ENCODE results near the gene MYH9.
"Not testable (repeated sequence)": the region's sequence is repeated elsewhere in the genome, so short reads cannot be mapped to it uniquely, and the experiment has no call there.

The MYH9 gene

GRCh38 chr22:36306227-36306626, 81.5 kb downstream of the MYH9 start:
- DNase-seq = no peak

- no peak for DNase-seq
Observed at GRCh38 chr22:36305813-36306212, 82.0 kb downstream of the MYH9 start.

GRCh38 chr22:36304429-36304828, 83.3 kb downstream of the MYH9 start:
- DNase-seq = no peak

GRCh38 chr22:36303874-36304273, 83.9 kb downstream of the MYH9 start:
- DNase-seq = no peak

- no peak for DNase-seq
Observed at GRCh38 chr22:36303115-36303467, 84.7 kb downstream of the MYH9 start.

- no peak for DNase-seq
Observed at GRCh38 chr22:36302439-36303114, 85.2 kb downstream of the MYH9 start.

GRCh38 chr22:36301851-36302250, 85.9 kb downstream of the MYH9 start:
- DNase-seq = no peak

- peak; percentile 50 for DNase-seq
Observed at GRCh38 chr22:36301384-36301828, 86.4 kb downstream of the MYH9 start.

- DNase-seq = no peak
Observed at GRCh38 chr22:36300396-36301212, 87.2 kb downstream of the MYH9 start.

- DNase-seq = no peak
Observed at GRCh38 chr22:36299911-36300310, 87.9 kb downstream of the MYH9 start.

- DNase-seq = no peak
Observed at GRCh38 chr22:36299295-36299694, 88.5 kb downstream of the MYH9 start.

GRCh38 chr22:36298601-36299000, 89.2 kb downstream of the MYH9 start:
- no peak for DNase-seq

GRCh38 chr22:36298118-36298517, 89.6 kb downstream of the MYH9 start:
- no peak for DNase-seq

GRCh38 chr22:36297568-36297967, 90.2 kb downstream of the MYH9 start:
- DNase-seq = no peak

GRCh38 chr22:36296690-36297089, 91.1 kb downstream of the MYH9 start:
- DNase-seq = no peak

- no peak for DNase-seq
Observed at GRCh38 chr22:36295247-36295646, 92.5 kb downstream of the MYH9 start.

- DNase-seq = no peak
Observed at GRCh38 chr22:36294801-36295200, 93.0 kb downstream of the MYH9 start.

- DNase-seq = no peak
Observed at GRCh38 chr22:36294293-36294620, 93.5 kb downstream of the MYH9 start.

GRCh38 chr22:36293606-36294292, 94.0 kb downstream of the MYH9 start:
- DNase-seq = no peak

GRCh38 chr22:36292823-36293530, 94.8 kb downstream of the MYH9 start:
- no peak for DNase-seq

GRCh38 chr22:36291831-36292740, 95.7 kb downstream of the MYH9 start:
- DNase-seq = no peak

GRCh38 chr22:36290391-36291075, 97.2 kb downstream of the MYH9 start:
- not testable (repeated sequence) for DNase-seq
